HCT116 (cell line): ENCODE measurements around the gene CELF2. TPM values are rescaled to one million over a fixed set of nuclear protein-coding genes. Genes with fewer than 3 reads are reported as not detected.

Source experiments
- ATAC-seq: fragments of 200-7000 bp; cut with Tn5 transposase; 2 replicates; pipeline ENCODE4 v1.9.1; 2020; ENCODE audit warnings: mild to moderate bottlenecking, moderate library complexity
- BruUV-seq: library from RNA; stranded (reverse); fragments of 400-500 nt; replicated peaks from 2 replicates; lab custom pipeline; 2021; lab: Mats Ljungman, UMichigan
- CTCF ChIA-PET: fragments of 300-600 bp; sonication (Branson Sonifier 250); formaldehyde crosslinking; loops from one replicate; lab custom pipeline; 2021; ENCODE audit warnings: antibody characterized with exemption; lab: Charles Lee
- POLR2A ChIA-PET: fragments of 300-600, 350-600 bp; sonication (Branson Sonifier 250); formaldehyde crosslinking; loops from one replicate; lab custom pipeline; 2021; ENCODE audit warnings: antibody characterized with exemption; lab: Charles Lee
- RAD21 ChIA-PET, 2 experiments: fragments of 300-600 bp; sonication (Branson Sonifier 250); formaldehyde crosslinking; loops; one replicate each; lab custom pipeline; 2023; ENCODE audit warnings: low total read pairs in 2 of 2; ENCODE audit not compliant: uncharacterized antibody in 2 of 2, unreplicated experiment in 2 of 2, low non-redundant PET in 1 of 2; lab: Charles Lee
- DNase-seq: peaks from one replicate; pipeline ENCODE4 v3.0.0-alpha.2; 2010; ENCODE audit warnings: low read depth, low spot score
- H2AFZ ChIP-seq: fragments of 200-600 bp; shearing (Covaris generic), sonication (generic); 2 replicates; pipeline ENCODE4 v1.6.1; 2017; ENCODE audit warnings: low read depth, mixed run types, mixed read lengths, antibody characterized with exemption, low read length; ENCODE audit not compliant: poor library complexity, severe bottlenecking
- H3K27ac ChIP-seq: 2 replicates; pipeline ENCODE4 v1.5.1; 2012; ENCODE audit warnings: low read depth, low read length
- H3K27me3 ChIP-seq: fragments of 200-600 bp; sonication (generic); 2 replicates; pipeline ENCODE4 v1.6.1; 2016; ENCODE audit warnings: mixed run types, low read length, mixed read lengths; ENCODE audit not compliant: insufficient read depth
- H3K36me3 ChIP-seq, 2 experiments: fragments of 200-500 bp in 1 of 2; fragments of 200-600 bp in 1 of 2; sonication (Bioruptor generic) in 1 of 2; sonication (generic) in 1 of 2; 2 replicates each; pipeline versions ENCODE4 v1.5.1 to v1.6.1; 2014 to 2016; ENCODE audit warnings: low read length in 2 of 2, inconsistent platforms in 1 of 2, mixed read lengths in 1 of 2, mixed run types in 1 of 2; ENCODE audit not compliant: insufficient read depth in 2 of 2, control insufficient read depth in 1 of 2
- H3K4me1 ChIP-seq, 2 experiments: fragments of 200-600 bp in 1 of 2; sonication (generic) in 1 of 2; 2 replicates each; pipeline versions ENCODE4 v1.5.1 to v1.6.1; 2012 to 2017; ENCODE audit warnings: low read length in 2 of 2, inconsistent platforms in 1 of 2, mild to moderate bottlenecking in 1 of 2, mixed read lengths in 1 of 2, mixed run types in 1 of 2, moderate library complexity in 1 of 2; ENCODE audit not compliant: insufficient read depth in 2 of 2, control insufficient read depth in 1 of 2
- H3K4me2 ChIP-seq: fragments of 200-600 bp; sonication (generic); 2 replicates; pipeline ENCODE4 v1.6.1; 2017; ENCODE audit warnings: mixed run types, low read length, mixed read lengths
- H3K4me3 ChIP-seq, 2 experiments: fragments of 200-600 bp in 1 of 2; sonication (generic) in 1 of 2; replicated peaks in 1 of 2; 2 replicates each; pipeline ENCODE4 v1.5.1; 2011 to 2016; ENCODE audit warnings: low read length in 2 of 2, control low read depth in 1 of 2, low read depth in 1 of 2, mild to moderate bottlenecking in 1 of 2, mixed read lengths in 1 of 2, mixed run types in 1 of 2
- H3K79me2 ChIP-seq: fragments of 200-600 bp; sonication (generic); 2 replicates; pipeline ENCODE4 v1.6.1; 2017; ENCODE audit warnings: mild to moderate bottlenecking, mixed run types, low read length, moderate library complexity, mixed read lengths; ENCODE audit not compliant: insufficient read depth
- H3K9ac ChIP-seq: fragments of 200-600 bp; sonication (generic); 2 replicates; pipeline ENCODE4 v1.6.1; 2016; ENCODE audit warnings: low read length, mixed read lengths
- H3K9me2 ChIP-seq: fragments of 200-600 bp; sonication (generic), shearing (Covaris generic); 2 replicates; pipeline ENCODE4 v1.6.1; 2017; ENCODE audit warnings: mixed run types, mild to moderate bottlenecking, moderate library complexity; ENCODE audit not compliant: insufficient read depth
- H3K9me3 ChIP-seq, 2 experiments: fragments of 200-500 bp in 1 of 2; fragments of 200-600 bp in 1 of 2; sonication (Bioruptor generic) in 1 of 2; sonication (generic) in 1 of 2; 2 replicates each; pipeline ENCODE4 v1.6.1; 2014 to 2017; ENCODE audit warnings: low read length in 2 of 2, mixed read lengths in 2 of 2, inconsistent platforms in 1 of 2, low read depth in 1 of 2, mild to moderate bottlenecking in 1 of 2, mixed run types in 1 of 2, moderate library complexity in 1 of 2; ENCODE audit not compliant: control insufficient read depth in 1 of 2, insufficient read depth in 1 of 2
- H4K20me1 ChIP-seq: fragments of 200-600 bp; sonication (generic), shearing (Covaris generic); 2 replicates; pipeline ENCODE4 v1.6.1; 2017; ENCODE audit warnings: mixed run types, mild to moderate bottlenecking, moderate library complexity; ENCODE audit not compliant: insufficient read depth
- CBX3 ChIP-seq: IDR thresholded peaks from 2 replicates; pipeline ENCODE4 v1.6.1; 2012; ENCODE audit warnings: low read depth
- EGR1 ChIP-seq: IDR thresholded peaks from 2 replicates; pipeline ENCODE4 v1.6.1; 2012; ENCODE audit warnings: low read depth
- EZH2 ChIP-seq: fragments of 200-600 bp; sonication (generic); IDR thresholded peaks from 2 replicates; pipeline ENCODE4 v1.6.1; 2017; ENCODE audit warnings: antibody characterized with exemption, mixed run types
- EZH2phosphoT487 ChIP-seq: fragments of 200-600 bp; IDR thresholded peaks from 2 replicates; pipeline ENCODE4 v1.6.1; 2018; ENCODE audit warnings: antibody characterized with exemption, borderline replicate concordance
- FOSL1 ChIP-seq: IDR thresholded peaks from 2 replicates; pipeline ENCODE4 v1.6.1; 2012; ENCODE audit warnings: low read depth
- JUND ChIP-seq: IDR thresholded peaks from 2 replicates; pipeline ENCODE4 v1.6.1; 2012
- MAX ChIP-seq: IDR thresholded peaks from 2 replicates; pipeline ENCODE4 v1.6.1; 2012
- POLR2A ChIP-seq: IDR thresholded peaks from 2 replicates; pipeline ENCODE4 v1.7.0; 2011; ENCODE audit warnings: borderline replicate concordance; ENCODE audit not compliant: insufficient read depth, insufficient read length; ENCODE audit errors: extremely low read depth
- SP1 ChIP-seq: IDR thresholded peaks from 2 replicates; pipeline ENCODE4 v1.6.1; 2012; ENCODE audit warnings: low read depth
- SRF ChIP-seq: IDR thresholded peaks from 2 replicates; pipeline ENCODE4 v1.6.1; 2012; ENCODE audit warnings: low read depth
- ZNF274 ChIP-seq: fragments of 200-500 bp; sonication (Bioruptor generic); IDR thresholded peaks from 2 replicates; pipeline ENCODE4 v1.6.1; 2014; ENCODE audit warnings: mild to moderate bottlenecking, low read depth, low read length, inconsistent platforms
- intact Hi-C: fragments of 100-400 bp; cut with micrococcal nuclease; formaldehyde crosslinking; loops from 2 replicates; pipeline ENCODE4 v1.10.0; 2022
- total RNA-seq: library from RNA; stranded (reverse); gene quantifications from one replicate; pipeline ENCODE4 v1.2.1, GENCODE V29; 2021; ENCODE audit not compliant: unreplicated experiment
- TF ChIP-seq, protein P1 (sequence below): IDR thresholded peaks from 2 replicates; pipeline ENCODE4 v1.6.1; 2012; ENCODE audit warnings: low read depth
- TF ChIP-seq, protein P2 (sequence below): IDR thresholded peaks from 2 replicates; pipeline ENCODE4 v1.6.1; 2011; ENCODE audit warnings: mild to moderate bottlenecking, low read length, moderate library complexity; ENCODE audit not compliant: insufficient replicate concordance; ENCODE audit errors: extremely low read depth
- TF ChIP-seq, protein P3 (sequence below): IDR thresholded peaks from 2 replicates; pipeline ENCODE4 v1.6.1; 2012

Gene CELF2
- total RNA-seq, 1 experiment from 2014 or later: 0.66 TPM

- H3K4me3 ChIP-seq: no peak overlapping the region
- no peaks in the 10 kb centered on the region for H3K79me2 ChIP-seq
- H3K27ac ChIP-seq: no peak overlapping the region
- H3K9me2 ChIP-seq: no peaks in the 10 kb centered on the region
- no peak overlapping the region for H3K4me2 ChIP-seq
- H3K4me1 ChIP-seq: no peaks in the 10 kb centered on the region
- H3K36me3 ChIP-seq: no peaks in the 10 kb centered on the region
- no peaks in the 10 kb centered on the region for H3K9me3 ChIP-seq
- no peaks in the 10 kb centered on the region for H4K20me1 ChIP-seq
- no TSS peak for BruUV-seq
- ATAC-seq: no peak
- RAD21 ChIA-PET: no interaction called here
- POLR2A ChIA-PET: no interaction called here
- CTCF ChIA-PET: no interaction called here
- H2AFZ ChIP-seq: no peak overlapping the region
- intact Hi-C loops: no loop called here
- no peaks in the 10 kb centered on the region for H3K27me3 ChIP-seq
- no peak for TF ChIP-seq MAX
- TF ChIP-seq FOSL1: no peak
- TF ChIP-seq, protein P1, sequence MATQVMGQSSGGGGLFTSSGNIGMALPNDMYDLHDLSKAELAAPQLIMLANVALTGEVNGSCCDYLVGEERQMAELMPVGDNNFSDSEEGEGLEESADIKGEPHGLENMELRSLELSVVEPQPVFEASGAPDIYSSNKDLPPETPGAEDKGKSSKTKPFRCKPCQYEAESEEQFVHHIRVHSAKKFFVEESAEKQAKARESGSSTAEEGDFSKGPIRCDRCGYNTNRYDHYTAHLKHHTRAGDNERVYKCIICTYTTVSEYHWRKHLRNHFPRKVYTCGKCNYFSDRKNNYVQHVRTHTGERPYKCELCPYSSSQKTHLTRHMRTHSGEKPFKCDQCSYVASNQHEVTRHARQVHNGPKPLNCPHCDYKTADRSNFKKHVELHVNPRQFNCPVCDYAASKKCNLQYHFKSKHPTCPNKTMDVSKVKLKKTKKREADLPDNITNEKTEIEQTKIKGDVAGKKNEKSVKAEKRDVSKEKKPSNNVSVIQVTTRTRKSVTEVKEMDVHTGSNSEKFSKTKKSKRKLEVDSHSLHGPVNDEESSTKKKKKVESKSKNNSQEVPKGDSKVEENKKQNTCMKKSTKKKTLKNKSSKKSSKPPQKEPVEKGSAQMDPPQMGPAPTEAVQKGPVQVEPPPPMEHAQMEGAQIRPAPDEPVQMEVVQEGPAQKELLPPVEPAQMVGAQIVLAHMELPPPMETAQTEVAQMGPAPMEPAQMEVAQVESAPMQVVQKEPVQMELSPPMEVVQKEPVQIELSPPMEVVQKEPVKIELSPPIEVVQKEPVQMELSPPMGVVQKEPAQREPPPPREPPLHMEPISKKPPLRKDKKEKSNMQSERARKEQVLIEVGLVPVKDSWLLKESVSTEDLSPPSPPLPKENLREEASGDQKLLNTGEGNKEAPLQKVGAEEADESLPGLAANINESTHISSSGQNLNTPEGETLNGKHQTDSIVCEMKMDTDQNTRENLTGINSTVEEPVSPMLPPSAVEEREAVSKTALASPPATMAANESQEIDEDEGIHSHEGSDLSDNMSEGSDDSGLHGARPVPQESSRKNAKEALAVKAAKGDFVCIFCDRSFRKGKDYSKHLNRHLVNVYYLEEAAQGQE: no peak
- TF ChIP-seq SP1: no peak
- TF ChIP-seq EZH2phosphoT487: no peak
- no peak for TF ChIP-seq POLR2A
- no peak for TF ChIP-seq JUND
- TF ChIP-seq SRF: no peak
- no peak for TF ChIP-seq EZH2
- TF ChIP-seq, protein P2, sequence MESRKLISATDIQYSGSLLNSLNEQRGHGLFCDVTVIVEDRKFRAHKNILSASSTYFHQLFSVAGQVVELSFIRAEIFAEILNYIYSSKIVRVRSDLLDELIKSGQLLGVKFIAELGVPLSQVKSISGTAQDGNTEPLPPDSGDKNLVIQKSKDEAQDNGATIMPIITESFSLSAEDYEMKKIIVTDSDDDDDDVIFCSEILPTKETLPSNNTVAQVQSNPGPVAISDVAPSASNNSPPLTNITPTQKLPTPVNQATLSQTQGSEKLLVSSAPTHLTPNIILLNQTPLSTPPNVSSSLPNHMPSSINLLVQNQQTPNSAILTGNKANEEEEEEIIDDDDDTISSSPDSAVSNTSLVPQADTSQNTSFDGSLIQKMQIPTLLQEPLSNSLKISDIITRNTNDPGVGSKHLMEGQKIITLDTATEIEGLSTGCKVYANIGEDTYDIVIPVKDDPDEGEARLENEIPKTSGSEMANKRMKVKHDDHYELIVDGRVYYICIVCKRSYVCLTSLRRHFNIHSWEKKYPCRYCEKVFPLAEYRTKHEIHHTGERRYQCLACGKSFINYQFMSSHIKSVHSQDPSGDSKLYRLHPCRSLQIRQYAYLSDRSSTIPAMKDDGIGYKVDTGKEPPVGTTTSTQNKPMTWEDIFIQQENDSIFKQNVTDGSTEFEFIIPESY: no peak
- TF ChIP-seq CBX3: no peak
- TF ChIP-seq, protein P3, sequence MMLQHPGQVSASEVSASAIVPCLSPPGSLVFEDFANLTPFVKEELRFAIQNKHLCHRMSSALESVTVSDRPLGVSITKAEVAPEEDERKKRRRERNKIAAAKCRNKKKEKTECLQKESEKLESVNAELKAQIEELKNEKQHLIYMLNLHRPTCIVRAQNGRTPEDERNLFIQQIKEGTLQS: no peak
- TF ChIP-seq ZNF274: no peak
- TF ChIP-seq EGR1: no peak
- DNase-seq: no peak
- no peak overlapping the region for H3K9ac ChIP-seq
Measured at GRCh38 chr10:11357439-11357838, 339.8 kb downstream of the CELF2 start.
